Activated CD4-positive, CD25-positive, alpha-beta regulatory T cell treated with anti-CD3 and anti-CD28 coated beads, Interleukin-2, amount 50 U/mL, for 24 hours (primary cell): Measurements from ENCODE around the gene ESF1.

Experiments used
- ATAC-seq, 2 donors: fragments of 150-1000 bp; cut with Tn5 transposase; one replicate each; pipeline ENCODE4 v1.10.0; 2021; ENCODE audit warnings: mild to moderate bottlenecking in 1 of 2, moderate library complexity in 1 of 2

Gene ESF1

DNA sequence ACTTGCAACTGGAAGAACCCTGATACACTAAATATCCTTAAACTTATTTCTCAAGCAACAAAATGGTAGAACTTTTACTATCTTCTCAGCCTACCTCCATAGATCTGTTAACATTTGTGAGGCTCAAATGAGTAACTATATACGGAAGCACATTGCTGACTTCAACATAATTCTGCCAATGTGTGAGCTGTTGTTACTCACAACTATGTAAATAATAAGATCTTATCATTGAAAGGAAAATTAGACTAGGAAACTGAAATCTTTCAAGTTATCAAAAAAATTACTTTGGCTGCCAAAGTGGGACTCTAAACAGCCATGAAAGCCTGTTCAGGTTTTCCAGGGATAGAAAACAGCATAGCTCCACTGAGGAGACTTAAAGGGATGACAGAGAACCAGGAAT lies 105.8 kb downstream of the ESF1 start:
- ATAC-seq = no peak

- no peak for ATAC-seq
Observed at GRCh38 chr20:13677241-13677640, 107.5 kb downstream of the ESF1 start.

DNA sequence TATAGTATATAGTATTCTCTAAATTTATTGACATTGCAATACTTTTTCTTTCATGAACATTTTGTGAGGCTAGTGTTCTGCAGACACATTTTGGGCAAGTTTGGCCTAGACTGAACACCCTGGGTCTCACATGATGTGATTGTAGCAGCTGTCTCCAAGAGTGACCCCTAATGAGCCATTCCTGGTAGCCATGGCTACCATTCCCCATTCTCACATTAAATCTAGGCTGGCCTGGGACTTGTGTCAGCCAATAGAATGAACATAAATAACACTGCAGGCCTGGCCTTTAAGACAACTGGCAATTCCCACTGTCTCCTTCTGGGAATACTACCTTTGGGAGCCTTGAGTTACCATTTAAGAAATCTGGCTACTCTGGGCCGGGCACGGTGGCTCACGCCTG lies 108.0 kb downstream of the ESF1 start:
- no peak for ATAC-seq

- no peak for ATAC-seq
Observed at GRCh38 chr20:13672690-13673089, 112.0 kb downstream of the ESF1 start.

DNA sequence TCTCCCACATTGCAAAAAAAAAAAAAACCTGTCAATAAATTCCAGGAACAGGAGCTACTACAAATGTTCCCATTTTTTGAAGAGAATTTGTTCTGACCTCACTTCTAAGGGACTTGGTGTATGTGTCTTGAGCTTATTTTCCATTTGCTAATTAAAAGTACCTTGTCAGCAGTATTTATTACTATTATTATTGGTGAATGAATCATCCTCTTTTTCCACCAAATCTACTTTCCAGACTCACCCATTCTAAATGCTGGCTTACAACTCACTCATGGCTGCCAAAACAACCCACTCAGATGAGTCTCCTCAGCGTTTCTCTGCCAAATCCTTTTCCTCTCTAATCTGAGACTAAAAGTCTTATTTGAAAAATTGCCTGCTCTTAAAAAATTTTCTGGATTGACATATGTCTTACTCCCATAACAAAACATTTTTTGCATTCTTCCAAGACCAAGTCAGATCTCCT lies 112.8 kb downstream of the ESF1 start:
- ATAC-seq = no peak

- no peak for ATAC-seq
Observed at GRCh38 chr20:13671512-13671911, 113.2 kb downstream of the ESF1 start.

DNA sequence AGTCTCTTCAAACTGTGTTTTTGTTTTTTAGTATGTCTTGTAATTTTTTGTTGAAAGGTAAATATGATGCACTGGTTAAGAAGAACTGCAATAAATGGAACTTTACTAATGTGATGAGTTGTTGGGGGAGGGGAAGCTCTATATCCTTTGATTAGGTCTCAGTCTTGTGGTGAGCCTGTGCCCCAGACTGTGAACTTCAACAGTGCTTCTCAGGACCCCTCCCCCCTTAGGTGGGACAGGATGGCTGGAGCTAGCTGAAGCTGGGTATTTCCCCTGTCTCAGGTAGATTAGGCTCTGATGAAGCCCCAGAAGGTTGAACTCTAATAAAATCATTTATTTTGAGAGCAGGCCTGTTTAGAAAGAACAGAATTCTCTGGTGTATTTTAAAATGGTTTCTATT lies 114.6 kb downstream of the ESF1 start:
- no peak for ATAC-seq

GRCh38 chr20:13665709-13666395 lies 118.9 kb downstream of the ESF1 start:
- ATAC-seq = no peak
